Ovary (tissue), 9 donors: ENCODE results near the gene ZNF582. TPM values are rescaled to one million over a fixed set of nuclear protein-coding genes. Genes with fewer than 3 reads are reported as not detected.

Source experiments
- DNase-seq, 5 donors: peaks; one replicate each; pipeline ENCODE4 v3.0.0-alpha.2; 2019 to 2020
- H3K27ac ChIP-seq, 2 donors: fragments of 200-600 bp; one replicate each; pipeline versions ENCODE4 v1.5.1 to v1.8.0; 2019 to 2022
- H3K27me3 ChIP-seq: fragments of 200-600 bp; one replicate; pipeline ENCODE4 v1.8.0; 2022
- H3K36me3 ChIP-seq: fragments of 200-600 bp; sonication (generic); one replicate; pipeline ENCODE4 v1.5.1; 2019
- H3K4me1 ChIP-seq: one replicate; pipeline ENCODE4 v1.8.1; 2013; ENCODE audit warnings: mild to moderate bottlenecking, moderate library complexity; ENCODE audit not compliant: insufficient read depth
- H3K4me3 ChIP-seq: fragments of 200-600 bp; sonication (generic); one replicate; pipeline ENCODE4 v1.5.1; 2017
- H3K9me3 ChIP-seq, 2 donors: fragments of 200-600 bp in 1 of 2; sonication (generic) in 1 of 2; one replicate each; pipeline versions ENCODE4 v1.5.1 to v1.8.1; 2013 to 2019; ENCODE audit warnings: mild to moderate bottlenecking in 1 of 2, moderate library complexity in 1 of 2
- CTCF ChIP-seq, 3 donors: fragments of 450-650 bp in 2 of 3; fragments of 200-600 bp in 1 of 3; IDR thresholded peaks; one replicate each; pipeline versions ENCODE4 v1.5.1 to v1.8.0; 2016 to 2022; ENCODE audit warnings: antibody characterized with exemption in 3 of 3, mild to moderate bottlenecking in 1 of 3
- EP300 ChIP-seq: sonication (generic); formaldehyde crosslinking; IDR thresholded peaks from one replicate; pipeline ENCODE4 v1.6.1; 2017; ENCODE audit warnings: antibody characterized with exemption
- POLR2A ChIP-seq: fragments of 450-650 bp; IDR thresholded peaks from one replicate; pipeline ENCODE4 v1.6.1; 2017; ENCODE audit warnings: antibody characterized with exemption, mild to moderate bottlenecking, moderate library complexity
- WGBS, 3 donors: extraction: QIAGEN DNeasy Blood & Tissue Kit in 1 of 3; methylation state at CpG; one replicate each; pipeline versions ENCODE4 v1.1.5 to v1.1.7; 2013 to 2017; 5-methylcytosine and 5-hydroxymethylcytosine counted together
- intact Hi-C, 4 donors: fragments of 100-400 bp; cut with DNase I; formaldehyde crosslinking; loops; one replicate each; pipeline versions ENCODE4 v1.11.0 to v1.15.1; 2022 to 2023
- polyA plus RNA-seq, 2 donors: library from polyadenylated mRNA; stranded (reverse); fragments of 200-250 nt in 1 of 2; fragments of 350-450 nt in 1 of 2; fragmentation: Illumina TruSeq in 1 of 2; extraction: RNeasy Lipid Tissue Mini Kit (QIAGEN cat#74804) in 1 of 2; gene quantifications; one replicate each; pipeline ENCODE4 v1.2.3, GENCODE V29; 2013 to 2014
- total RNA-seq, 7 donors: library from RNA; depleted of rRNA in 2 of 7; stranded (reverse); fragments of >200 nt in 2 of 7; fragmentation: NEBNext Ultra II Directional in 3 of 7; extraction: Animal tissue kit (Norgen Biotek cat#: 25700) in 3 of 7; gene quantifications; one replicate each; pipeline versions ENCODE4 v1.1.0 to v1.2.4, GENCODE V29; 2016 to 2023
- donor health status: DM: no; HTN: no; CAD: no; lungs with moderate emphysema.
- donor health status: DM: no; HTN: no; CAD: no.
- donor health status: Bipolar disorder and iron deficiency.
- donor health status: DM: yes; HTN: yes; CAD: no.
- donor health status: DM: no; HTN: no; CAD: no.
- donor health status: DM: yes; HTN: yes; CAD: no.

Gene ZNF582
- total and polyA plus RNA-seq, 9 donors: 4.6 to 11.1 (median 7.9) TPM

GRCh38 chr19:56377105-56377924 is 16.0 kb downstream of the ZNF582 start:
- Histone ChIP-seq H3K4me3 (no peak overlapping the region), H3K4me1 (no peaks in the 10 kb centered on the region), H3K27ac (no peak overlapping the region), H3K36me3 (no peaks in the 10 kb centered on the region), H3K27me3 (no peaks in the 10 kb centered on the region), H3K9me3 (peaks cover 0 to 29% of the 10 kb centered on the region in 2 donors)
- TF ChIP-seq CTCF (IDR thresholded peaks at IDR 0.05): no peak
- TF ChIP-seq EP300: no peak
- no peak for TF ChIP-seq POLR2A
- intact Hi-C loops: no loop called here
- WGBS, 3 donors: 92 to 95% (median 94%) methylated on average over 11 of the region's 11 CpGs
- DNase-seq: no peak

GRCh38 chr19:56372281-56372680 is 21.1 kb downstream of the ZNF582 start:
- peaks cover 6% of the 10 kb centered on the region for H3K4me1 ChIP-seq
- TF ChIP-seq CTCF (IDR thresholded peaks at IDR 0.05) (no peak), EP300 (no peak), POLR2A (no peak)
- DNase-seq: no peak
- H3K27ac ChIP-seq: no peak overlapping the region
- H3K9me3 ChIP-seq: peaks cover 0 to 26% of the 10 kb centered on the region in 2 donors
- no peaks in the 10 kb centered on the region for H3K27me3 ChIP-seq
- no peaks in the 10 kb centered on the region for H3K36me3 ChIP-seq
- H3K4me3 ChIP-seq: no peak overlapping the region
- intact Hi-C loops: no loop called here
- WGBS, 3 donors: 95 to 98% (median 95%) methylated on average over 1 of the region's 1 CpG

- H3K4me1 ChIP-seq: peaks cover 6% of the 10 kb centered on the region
Measured at GRCh38 chr19:56369886-56370676, 23.3 kb downstream of the ZNF582 start.

More at GRCh38 chr19:56369886-56370676, 23.3 kb downstream of the ZNF582 start:
- H3K36me3 ChIP-seq: no peaks in the 10 kb centered on the region
- no peak overlapping the region for H3K27ac ChIP-seq
- H3K9me3 ChIP-seq: peaks cover 0 to 17% of the 10 kb centered on the region in 2 donors
- intact Hi-C loops: no loop called here
- H3K27me3 ChIP-seq: no peaks in the 10 kb centered on the region
- H3K4me3 ChIP-seq: no peak overlapping the region
- TF ChIP-seq POLR2A (no peak), EP300 (no peak), CTCF (IDR thresholded peaks at IDR 0.05) (no peak)
- WGBS, 3 donors: 97 to 98% (median 98%) methylated on average over 3 of the region's 3 CpGs
- DNase-seq: no peak
